GM12892 (cell line): ENCODE data around the gene TENT5A. TPM values are rescaled to one million over a fixed set of nuclear protein-coding genes. Genes with fewer than 3 reads are reported as not detected.

ENCODE experiments used
- DNase-seq: peaks from one replicate; pipeline ENCODE4 v3.0.0; 2011; ENCODE audit not compliant: insufficient read length
- FAIRE-seq: peaks from 2 replicates; lab custom pipeline; 2011; peaks lifted over from hg19 to GRCh38; lab: Jason Lieb, UNC
- POLR2A ChIP-seq: IDR thresholded peaks from 2 replicates; pipeline ENCODE4 v1.6.1; 2011; ENCODE audit warnings: low read depth, low read length, control low read depth
- POLR2AphosphoS5 ChIP-seq: IDR thresholded peaks from 2 replicates; pipeline ENCODE4 v1.6.1; 2011; ENCODE audit warnings: low read depth, low read length, control low read depth
- TAF1 ChIP-seq: IDR thresholded peaks from 2 replicates; pipeline ENCODE4 v1.6.1; 2011; ENCODE audit warnings: low read depth, mild to moderate bottlenecking, control low read depth, low read length, borderline replicate concordance
- polyA plus RNA-seq: library from polyadenylated mRNA; unstranded; fragments of >200 nt; gene quantifications from one replicate; pipeline ENCODE4 v1.2.1, GENCODE V29; 2012; ENCODE audit warnings: missing spikeins, inconsistent platforms; ENCODE audit not compliant: missing spikeins

TENT5A gene
- polyA plus RNA-seq: 0.95 TPM

GRCh38 chr6:81752084-81752920, at the start of gene TENT5A:
Gene TENT5A (minus strand): TSS chr6:81752681. CDS start chr6:81752141, 540 bp downstream.
- FAIRE-seq (peak; percentile 33), DNase-seq (peak; percentile 63)
- TF ChIP-seq POLR2A (no peak; the same call in 1 of the 2 replicates), TAF1 (no peak), POLR2AphosphoS5 (no peak)

DNA sequence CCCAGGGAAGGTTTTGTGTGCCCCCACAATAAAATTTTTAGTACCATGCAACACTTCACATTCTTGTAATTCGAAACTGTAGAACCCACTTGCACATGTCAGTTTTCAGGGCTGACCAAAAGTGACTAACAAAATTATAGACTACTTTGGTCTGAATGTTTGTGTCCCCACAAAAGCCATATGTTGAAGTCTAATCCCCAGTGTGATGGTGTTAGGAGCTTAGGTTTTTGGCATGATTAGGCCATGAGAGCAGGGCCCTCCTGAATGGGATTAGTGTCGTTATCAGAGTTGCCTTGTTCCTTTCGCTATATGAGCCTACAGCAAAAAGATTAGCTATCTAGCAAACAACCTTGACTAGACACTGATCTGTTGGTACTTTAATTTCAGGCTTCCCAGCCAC, 49.0 kb upstream of the TENT5A start:
- no peak for TF ChIP-seq POLR2AphosphoS5
- TF ChIP-seq POLR2A: no peak
- no peak for TF ChIP-seq TAF1
- FAIRE-seq: no peak
- DNase-seq: no peak

DNA sequence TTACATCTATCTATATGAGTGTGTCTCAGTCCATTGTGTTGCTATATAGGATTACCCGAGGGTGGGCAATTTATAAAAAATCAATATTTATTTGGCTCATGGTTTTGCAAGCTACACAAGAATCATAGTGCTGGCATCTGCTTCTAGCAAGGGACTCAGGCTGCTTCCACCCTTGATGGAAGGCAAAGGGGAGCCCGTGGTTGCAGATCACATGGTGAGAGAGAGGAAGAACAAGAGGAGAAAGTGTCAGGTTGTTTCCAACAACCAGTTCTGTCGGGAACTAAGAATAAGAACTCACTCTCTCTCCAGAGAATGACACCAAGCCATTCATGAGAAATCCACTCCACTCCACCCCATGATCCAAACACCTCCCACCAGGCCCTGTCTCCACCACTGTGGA, 48.2 kb upstream of the TENT5A start:
- no peak for TF ChIP-seq TAF1
- TF ChIP-seq POLR2A: no peak
- TF ChIP-seq POLR2AphosphoS5: no peak
- DNase-seq (no peak), FAIRE-seq (no peak)

GRCh38 chr6:81799323-81799722, 46.8 kb upstream of the TENT5A start:
- FAIRE-seq: no peak

GRCh38 chr6:81797591-81797990, 45.1 kb upstream of the TENT5A start:
- no peak for FAIRE-seq
- no peak for TF ChIP-seq POLR2A
- no peak for TF ChIP-seq POLR2AphosphoS5
- no peak for TF ChIP-seq TAF1
- DNase-seq: no peak

More at GRCh38 chr6:81799323-81799722, 46.8 kb upstream of the TENT5A start:
- TF ChIP-seq POLR2A (no peak), POLR2AphosphoS5 (no peak), TAF1 (no peak)
- DNase-seq: no peak

- no peak for TF ChIP-seq TAF1
- TF ChIP-seq POLR2A: no peak
- no peak for TF ChIP-seq POLR2AphosphoS5
- DNase-seq (no peak), FAIRE-seq (no peak)
Measured at GRCh38 chr6:81795890-81796289, 43.4 kb upstream of the TENT5A start.

DNA sequence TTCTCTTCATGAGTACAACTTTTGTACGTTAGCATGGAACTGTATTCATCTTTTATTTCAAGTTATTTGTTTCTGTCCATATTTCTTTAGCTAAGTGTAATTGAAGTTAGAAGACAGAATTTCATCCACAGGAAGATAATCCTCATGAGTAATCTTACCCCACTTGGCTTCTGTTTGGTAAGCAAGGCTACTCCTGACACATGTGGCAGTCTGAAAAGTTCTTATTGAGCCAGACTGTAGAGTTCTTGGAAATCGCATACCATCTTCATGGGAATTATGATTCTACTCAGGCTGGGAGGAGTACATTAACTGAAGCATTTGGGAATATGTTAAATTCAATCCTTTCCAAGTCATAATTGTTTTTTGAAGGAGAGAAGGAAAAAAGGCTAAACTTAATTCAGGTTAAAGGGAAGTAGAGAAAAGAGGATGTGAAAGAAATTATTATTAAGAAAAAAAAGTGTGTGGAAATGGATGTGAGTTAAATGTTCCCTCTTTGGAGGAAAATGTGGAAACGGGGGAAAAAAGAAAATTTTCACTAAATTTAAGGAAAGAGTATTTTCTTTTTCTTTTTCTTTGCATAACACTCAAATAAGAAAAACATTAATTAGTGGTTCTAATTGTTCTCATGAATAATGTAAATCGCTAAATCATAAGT, 41.5 kb upstream of the TENT5A start:
- FAIRE-seq (no peak), DNase-seq (no peak)
- no peak for TF ChIP-seq POLR2A
- TF ChIP-seq TAF1: no peak
- no peak for TF ChIP-seq POLR2AphosphoS5

DNA sequence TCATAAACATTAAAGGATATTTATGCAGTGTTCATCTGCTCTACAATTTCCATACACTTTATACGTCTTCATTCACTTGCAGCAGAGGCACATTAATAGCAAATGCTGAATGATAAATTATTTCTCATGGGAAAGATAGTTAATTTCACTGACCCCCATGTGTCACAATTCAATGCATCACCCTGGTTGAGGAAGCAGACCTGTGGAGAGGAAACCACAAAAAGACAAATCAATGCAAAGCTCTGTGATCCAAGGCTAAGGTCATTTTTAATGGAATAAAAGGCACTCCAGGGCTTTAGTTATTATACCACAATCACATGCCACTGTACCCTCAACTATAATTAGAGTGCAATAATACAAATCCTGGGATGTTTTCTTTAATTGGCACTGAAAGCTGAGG, 40.3 kb upstream of the TENT5A start:
- FAIRE-seq (no peak), DNase-seq (no peak)
- TF ChIP-seq POLR2A: no peak
- no peak for TF ChIP-seq POLR2AphosphoS5
- TF ChIP-seq TAF1: no peak

- FAIRE-seq (no peak), DNase-seq (no peak)
- no peak for TF ChIP-seq POLR2AphosphoS5
- TF ChIP-seq POLR2A: no peak
- TF ChIP-seq TAF1: no peak
Measured at GRCh38 chr6:81791756-81792155, 39.3 kb upstream of the TENT5A start.

DNA sequence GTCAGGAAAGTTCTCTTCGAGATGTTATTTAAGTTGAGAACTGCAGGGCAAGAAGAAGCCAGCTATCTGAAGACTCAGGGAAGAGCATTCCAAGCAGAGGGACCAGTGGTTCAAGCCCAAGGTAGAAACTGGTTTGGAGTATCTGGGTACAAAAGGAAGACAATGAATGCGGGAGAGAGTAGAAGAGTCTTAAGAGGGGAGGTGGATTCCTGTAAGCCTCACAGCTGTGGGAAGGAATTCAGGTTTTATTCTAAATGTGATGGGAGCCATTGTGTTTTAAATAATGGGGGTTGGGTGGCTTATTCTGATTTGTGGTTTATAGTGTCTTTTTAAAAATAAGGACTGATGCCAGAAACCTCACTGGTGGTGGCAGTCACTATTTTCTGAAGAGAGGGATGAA, 37.6 kb upstream of the TENT5A start:
- no peak for DNase-seq

GRCh38 chr6:81789291-81789690, 36.8 kb upstream of the TENT5A start:
- no peak for FAIRE-seq
- DNase-seq: no peak
- TF ChIP-seq POLR2A: no peak
- no peak for TF ChIP-seq TAF1
- no peak for TF ChIP-seq POLR2AphosphoS5

More for the DNA sequence above, 37.6 kb upstream of the TENT5A start:
- no peak for FAIRE-seq
- TF ChIP-seq POLR2A (no peak), TAF1 (no peak), POLR2AphosphoS5 (no peak)

- FAIRE-seq (no peak), DNase-seq (no peak)
- TF ChIP-seq POLR2A: no peak
Measured at GRCh38 chr6:81788748-81789147, 36.3 kb upstream of the TENT5A start.
